ENCODE measurements around the gene TRIM40.
"Not testable (repeated sequence)": the region's sequence is repeated elsewhere in the genome, so short reads cannot be mapped to it uniquely, and the experiment has no call there.

TRIM40 gene

GRCh38 chr6:30160785-30161531 is 25.0 kb downstream of the TRIM40 start, which contains the start of gene TRIM10:
Gene TRIM10, minus strand, starts transcription at chr6:30161211. Its CDS starts 353 bp downstream, at chr6:30160858.
- no peak within 1 kb of the TSS for H3K4me3 ChIP-seq (ENCODE audit: low read depth, low read length)
- no peak for DNase-seq (ENCODE audit: low read depth)
- TF ChIP-seq CTCF (IDR thresholded peaks at IDR 0.05; ENCODE audit: low read depth, low read length) = no peak
- no peak for TF ChIP-seq MYC (IDR thresholded peaks at IDR 0.05; ENCODE audit: low read depth, low read length)
- TF ChIP-seq POLR2A (IDR thresholded peaks at IDR 0.05; ENCODE audit: extremely low read depth, insufficient read length) = no peak
- no peak for TF ChIP-seq MAX (IDR thresholded peaks at IDR 0.05; ENCODE audit: low read depth, low read length)

- H3K4me3 ChIP-seq (ENCODE audit: low read depth, low read length) = no peak overlapping the region
- TF ChIP-seq CTCF (IDR thresholded peaks at IDR 0.05; ENCODE audit: low read depth, low read length) (no peak), MYC (IDR thresholded peaks at IDR 0.05; ENCODE audit: low read depth, low read length) (no peak), POLR2A (IDR thresholded peaks at IDR 0.05; ENCODE audit: extremely low read depth, insufficient read length) (no peak), MAX (IDR thresholded peaks at IDR 0.05; ENCODE audit: low read depth, low read length) (no peak)
- DNase-seq (ENCODE audit: low read depth) = no peak
These were observed 26.5 kb downstream of the TRIM40 start for GRCh38 chr6:30162265-30163089.

- DNase-seq (ENCODE audit: low read depth) = no peak
- TF ChIP-seq MAX (IDR thresholded peaks at IDR 0.05; ENCODE audit: low read depth, low read length) (no peak), CTCF (IDR thresholded peaks at IDR 0.05; ENCODE audit: low read depth, low read length) (no peak), MYC (IDR thresholded peaks at IDR 0.05; ENCODE audit: low read depth, low read length) (no peak), POLR2A (IDR thresholded peaks at IDR 0.05; ENCODE audit: extremely low read depth, insufficient read length) (no peak)
- no peak within 1 kb of the TSS for H3K4me3 ChIP-seq (ENCODE audit: low read depth, low read length)
These were observed 27.4 kb downstream of the TRIM40 start, which contains the start of gene TRIM15 for GRCh38 chr6:30163090-30163917. Gene TRIM15, plus strand, starts transcription at chr6:30163546. Its CDS starts 139 bp downstream, at chr6:30163685.

- no peak for DNase-seq (ENCODE audit: low read depth)
- no peak for TF ChIP-seq MAX (IDR thresholded peaks at IDR 0.05; ENCODE audit: low read depth, low read length)
- no peak for TF ChIP-seq MYC (IDR thresholded peaks at IDR 0.05; ENCODE audit: low read depth, low read length)
- TF ChIP-seq POLR2A (IDR thresholded peaks at IDR 0.05; ENCODE audit: extremely low read depth, insufficient read length) = no peak
- no peak for TF ChIP-seq CTCF (IDR thresholded peaks at IDR 0.05; ENCODE audit: low read depth, low read length)
- H3K4me3 ChIP-seq (ENCODE audit: low read depth, low read length) = no peak overlapping the region
These were observed 28.1 kb downstream of the TRIM40 start for GRCh38 chr6:30163918-30164654.

- TF ChIP-seq MAX (IDR thresholded peaks at IDR 0.05; ENCODE audit: low read depth, low read length) = no peak
- TF ChIP-seq CTCF (IDR thresholded peaks at IDR 0.05; ENCODE audit: low read depth, low read length) = no peak
- TF ChIP-seq POLR2A (IDR thresholded peaks at IDR 0.05; ENCODE audit: extremely low read depth, insufficient read length) = no peak
- no peak for DNase-seq (ENCODE audit: low read depth)
- no peak overlapping the region for H3K4me3 ChIP-seq (ENCODE audit: low read depth, low read length)
These were observed 28.8 kb downstream of the TRIM40 start for GRCh38 chr6:30164714-30165113.

GRCh38 chr6:30165238-30165637 is 29.3 kb downstream of the TRIM40 start:
- H3K4me3 ChIP-seq (ENCODE audit: low read depth, low read length); DNase-seq (ENCODE audit: low read depth): not testable (repeated sequence)
